Progenitor cell of endocrine pancreas (in vitro differentiated cells): ENCODE results near the gene MOV10L1. TPM values are rescaled to one million over a fixed set of nuclear protein-coding genes. Genes with fewer than 3 reads are reported as not detected.
A peak's percentile ranks its signal among the peaks of the same experiment; 100 is the strongest.

ENCODE experiments used
- DNase-seq: peaks from one replicate; pipeline ENCODE4 v3.0.0; 2021; ENCODE audit warnings: low spot score; ENCODE audit not compliant: unreplicated experiment
- H3K27ac Mint-ChIP-seq: 2 replicates; pipeline ENCODE4 v1.8.0; 2021; ENCODE audit warnings: mild to moderate bottlenecking, moderate library complexity, mixed read lengths
- H3K27me3 Mint-ChIP-seq: 2 replicates; pipeline ENCODE4 v1.8.0; 2021; ENCODE audit warnings: mixed read lengths
- H3K36me3 Mint-ChIP-seq: 2 replicates; pipeline ENCODE4 v1.8.0; 2022; ENCODE audit warnings: mixed read lengths; ENCODE audit not compliant: insufficient read depth
- H3K4me1 Mint-ChIP-seq: 2 replicates; pipeline ENCODE4 v1.8.0; 2021; ENCODE audit warnings: low read depth, mixed read lengths
- H3K4me3 Mint-ChIP-seq: 2 replicates; pipeline ENCODE4 v1.8.0; 2021; ENCODE audit warnings: low read depth, mild to moderate bottlenecking, moderate library complexity, mixed read lengths
- H3K9me3 Mint-ChIP-seq: 2 replicates; pipeline ENCODE4 v1.8.0; 2021; ENCODE audit warnings: low read depth, mixed read lengths
- CTCF ChIP-seq: fragments of 200-600 bp; sonication (generic); IDR thresholded peaks from one replicate; pipeline ENCODE4 v1.5.0; 2021; ENCODE audit warnings: antibody characterized with exemption, mild to moderate bottlenecking; ENCODE audit not compliant: unreplicated experiment
- total RNA-seq: library from RNA; stranded (reverse); gene quantifications from 2 replicates; pipeline ENCODE4 v1.2.1, GENCODE V29; 2021

The MOV10L1 gene
- total RNA-seq, 1 donor from 2014 or later: 0.22 TPM

GRCh38 chr22:50061141-50061823, 28.5 kb upstream of the MOV10L1 start:
- Mint-ChIP-seq H3K36me3 (no peaks in the 10 kb centered on the region), H3K4me1 (peaks cover 26% of the 10 kb centered on the region), H3K27ac (peak overlapping the region; percentile 49), H3K4me3 (no peak overlapping the region), H3K9me3 (no peaks in the 10 kb centered on the region), H3K27me3 (peaks cover 8% of the 10 kb centered on the region)
- no peak for TF ChIP-seq CTCF
- DNase-seq: no peak

- Mint-ChIP-seq H3K9me3 (no peaks in the 10 kb centered on the region), H3K4me1 (peaks cover 26% of the 10 kb centered on the region), H3K36me3 (no peaks in the 10 kb centered on the region), H3K4me3 (no peak overlapping the region), H3K27ac (no peak overlapping the region), H3K27me3 (peaks cover 8% of the 10 kb centered on the region)
- DNase-seq: no peak
- no peak for TF ChIP-seq CTCF
These were observed 27.9 kb upstream of the MOV10L1 start for GRCh38 chr22:50061824-50062355.

DNA sequence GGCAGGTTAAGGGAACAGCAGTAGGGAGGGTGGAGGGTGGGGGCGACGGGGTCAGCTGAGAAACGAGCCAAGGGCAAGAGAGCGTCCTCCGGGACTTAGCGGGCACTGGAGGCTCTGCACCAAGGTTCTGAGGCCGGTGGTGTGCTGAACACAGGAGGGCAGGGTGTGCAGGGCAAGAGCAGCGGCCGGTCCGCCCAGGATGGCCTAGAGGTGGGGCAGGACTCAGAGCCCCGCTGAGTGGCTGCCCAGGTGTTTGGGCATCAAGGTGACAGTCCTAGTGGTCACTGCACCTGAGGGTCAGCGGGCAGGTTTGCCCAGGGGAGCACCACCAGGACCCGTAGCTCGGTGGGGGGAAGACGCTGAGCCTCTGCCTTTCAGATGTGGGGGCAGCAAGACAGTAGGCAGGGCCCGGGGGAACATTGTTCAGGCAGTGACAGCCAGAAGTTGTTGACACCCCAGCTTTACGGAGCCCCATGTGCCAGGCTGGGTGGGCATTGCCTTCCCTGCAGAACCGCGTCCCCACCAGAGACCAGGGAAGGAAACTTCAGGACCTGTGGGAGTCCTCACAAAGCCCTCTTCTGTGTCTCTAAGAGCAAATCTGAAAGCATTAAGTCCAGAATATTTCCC, 27.2 kb upstream of the MOV10L1 start:
- Mint-ChIP-seq H3K4me3 (no peak overlapping the region), H3K27me3 (peaks cover 9% of the 10 kb centered on the region), H3K27ac (peak overlapping the region; percentile 33), H3K4me1 (peaks cover 26% of the 10 kb centered on the region), H3K36me3 (no peaks in the 10 kb centered on the region), H3K9me3 (no peaks in the 10 kb centered on the region)
- TF ChIP-seq CTCF: no peak
- DNase-seq: no peak

DNA sequence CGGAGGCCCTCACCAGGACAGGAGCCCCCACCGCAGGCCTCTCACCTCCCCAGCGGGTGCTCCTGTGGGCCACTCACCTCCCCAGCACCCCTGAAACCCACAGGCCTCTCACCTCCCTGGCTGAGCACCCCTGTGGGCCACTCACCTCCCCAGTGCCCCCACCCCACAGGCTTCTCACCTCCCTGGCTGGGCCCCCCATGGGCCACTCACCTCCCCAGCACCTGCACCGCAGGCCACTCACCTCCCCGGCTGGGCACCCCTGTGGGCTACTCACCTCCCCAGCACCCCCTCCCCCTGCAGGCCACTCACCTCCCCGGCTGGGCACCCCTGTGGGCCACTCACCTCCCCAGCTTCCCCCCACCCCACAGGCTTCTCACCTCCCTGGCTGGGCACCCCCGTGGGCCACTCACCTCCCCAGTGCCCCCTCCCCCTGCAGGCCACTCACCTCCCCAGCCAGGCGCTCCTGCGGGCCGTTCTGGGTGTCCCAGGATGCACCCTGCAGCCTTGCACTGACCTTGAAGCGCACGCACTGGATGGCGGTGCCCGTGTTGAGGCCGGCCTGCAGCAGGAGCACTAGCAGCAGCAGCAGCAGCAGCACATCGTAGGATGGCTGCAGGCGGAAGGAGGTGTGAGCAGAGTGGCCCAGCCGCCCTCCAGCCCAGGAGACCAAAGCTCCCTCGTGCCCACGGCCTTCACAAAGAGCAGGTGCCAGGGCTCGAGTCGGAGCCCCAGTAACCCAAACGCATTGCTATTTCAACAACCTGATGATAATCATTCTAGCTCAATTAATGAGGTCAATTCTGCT, 26.0 kb upstream of the MOV10L1 start:
- no peak for DNase-seq
- H3K9me3 Mint-ChIP-seq: no peaks in the 10 kb centered on the region
- H3K36me3 Mint-ChIP-seq: no peaks in the 10 kb centered on the region
- peaks cover 11% of the 10 kb centered on the region for H3K27me3 Mint-ChIP-seq
- TF ChIP-seq CTCF: no peak
- peaks cover 26% of the 10 kb centered on the region for H3K4me1 Mint-ChIP-seq
- no peak overlapping the region for H3K4me3 Mint-ChIP-seq
- no peak overlapping the region for H3K27ac Mint-ChIP-seq

DNA sequence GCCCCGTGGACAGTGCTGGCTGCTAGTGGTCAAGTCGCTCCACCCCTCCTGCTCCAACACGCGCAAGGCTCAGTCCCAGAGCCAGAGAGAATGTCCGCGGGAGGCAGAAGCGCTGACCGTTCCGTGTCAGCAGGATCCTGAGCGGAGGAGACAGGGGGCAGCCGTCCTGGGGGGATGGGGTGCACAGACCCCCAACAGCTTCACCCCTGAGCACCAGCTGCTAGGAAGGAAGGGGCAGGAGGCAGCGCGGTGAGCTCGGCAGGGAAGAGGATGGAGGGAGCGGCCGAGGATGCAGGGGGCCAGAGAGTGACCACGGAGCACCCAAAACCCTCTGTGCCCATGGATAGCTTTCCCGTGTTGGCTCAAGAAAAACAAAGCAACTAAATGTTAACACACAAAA, 25.4 kb upstream of the MOV10L1 start:
- Mint-ChIP-seq H3K4me1 (peaks cover 20% of the 10 kb centered on the region), H3K36me3 (no peaks in the 10 kb centered on the region), H3K9me3 (no peaks in the 10 kb centered on the region), H3K4me3 (no peak overlapping the region), H3K27ac (no peak overlapping the region), H3K27me3 (peaks cover 6% of the 10 kb centered on the region)
- no peak for DNase-seq
- no peak for TF ChIP-seq CTCF
